Epithelial cell of proximal tubule (primary cell): Measurements from ENCODE around the gene DHX30. TPM values are rescaled to one million over a fixed set of nuclear protein-coding genes. Genes with fewer than 3 reads are reported as not detected.
"Not testable (repeated sequence)": the region's sequence is repeated elsewhere in the genome, so short reads cannot be mapped to it uniquely, and the experiment has no call there.

Experiments used
- DNase-seq: peaks from one replicate; pipeline ENCODE4 v3.0.0-alpha.2; 2011; ENCODE audit warnings: low read depth
- H3K4me3 ChIP-seq: 2 replicates; pipeline ENCODE4 v1.5.1; 2011; ENCODE audit warnings: low read depth, mild to moderate bottlenecking, low read length
- total RNA-seq: library from RNA; depleted of rRNA; stranded (reverse); fragments of >200 nt; gene quantifications from 2 replicates; pipeline ENCODE4 v1.2.3, GENCODE V29; 2015
- TF ChIP-seq, protein P1 (sequence below): conservative IDR thresholded peaks from 2 replicates; pipeline ENCODE4 v1.5.1; 2012; ENCODE audit warnings: low read depth, mild to moderate bottlenecking, low read length

DHX30 gene
- total RNA-seq, 1 donor from 2014 or later: 64.1 TPM

DNA sequence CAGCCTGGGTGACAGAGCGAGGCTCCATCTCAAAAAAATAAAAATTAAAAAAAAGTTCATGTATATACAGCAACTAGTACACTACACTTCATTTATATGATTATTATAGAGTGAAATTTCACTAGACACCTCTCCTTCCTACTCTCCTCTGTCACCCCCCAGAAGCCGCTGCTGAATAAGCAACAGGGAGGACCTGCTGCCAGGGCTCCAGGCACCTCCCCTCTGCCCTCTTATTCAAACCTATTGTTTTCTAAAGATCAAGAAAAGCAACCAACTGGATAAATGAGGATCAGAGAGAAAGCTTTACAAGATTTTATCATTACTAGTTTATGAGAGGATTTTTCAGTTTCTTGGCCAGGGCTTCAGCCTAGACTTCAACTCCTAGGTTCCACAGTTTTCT lies 71.5 kb downstream of the DHX30 start:
- TF ChIP-seq, protein P1, sequence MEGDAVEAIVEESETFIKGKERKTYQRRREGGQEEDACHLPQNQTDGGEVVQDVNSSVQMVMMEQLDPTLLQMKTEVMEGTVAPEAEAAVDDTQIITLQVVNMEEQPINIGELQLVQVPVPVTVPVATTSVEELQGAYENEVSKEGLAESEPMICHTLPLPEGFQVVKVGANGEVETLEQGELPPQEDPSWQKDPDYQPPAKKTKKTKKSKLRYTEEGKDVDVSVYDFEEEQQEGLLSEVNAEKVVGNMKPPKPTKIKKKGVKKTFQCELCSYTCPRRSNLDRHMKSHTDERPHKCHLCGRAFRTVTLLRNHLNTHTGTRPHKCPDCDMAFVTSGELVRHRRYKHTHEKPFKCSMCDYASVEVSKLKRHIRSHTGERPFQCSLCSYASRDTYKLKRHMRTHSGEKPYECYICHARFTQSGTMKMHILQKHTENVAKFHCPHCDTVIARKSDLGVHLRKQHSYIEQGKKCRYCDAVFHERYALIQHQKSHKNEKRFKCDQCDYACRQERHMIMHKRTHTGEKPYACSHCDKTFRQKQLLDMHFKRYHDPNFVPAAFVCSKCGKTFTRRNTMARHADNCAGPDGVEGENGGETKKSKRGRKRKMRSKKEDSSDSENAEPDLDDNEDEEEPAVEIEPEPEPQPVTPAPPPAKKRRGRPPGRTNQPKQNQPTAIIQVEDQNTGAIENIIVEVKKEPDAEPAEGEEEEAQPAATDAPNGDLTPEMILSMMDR: no peak
- DNase-seq: no peak
- no peak overlapping the region for H3K4me3 ChIP-seq

DNA sequence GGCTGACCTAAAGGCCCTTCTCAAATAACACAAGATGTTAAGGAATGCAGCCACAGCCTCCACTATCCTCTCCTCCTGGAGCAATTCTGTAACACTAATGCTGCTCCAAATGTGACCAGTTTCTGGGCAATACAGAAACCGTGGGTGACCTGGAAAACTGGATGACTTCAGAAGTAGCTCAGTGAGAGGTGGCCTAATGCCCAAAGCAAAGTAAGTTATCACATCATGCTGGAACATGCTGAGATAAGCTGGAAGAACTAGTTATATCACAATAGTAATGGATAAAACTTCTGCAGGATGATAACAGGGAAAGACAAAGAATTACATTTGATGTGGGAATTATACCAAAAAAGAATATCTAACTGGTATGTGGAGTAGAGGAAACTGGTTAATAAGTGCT lies 72.0 kb downstream of the DHX30 start:
- H3K4me3 ChIP-seq: no peak overlapping the region

DNA sequence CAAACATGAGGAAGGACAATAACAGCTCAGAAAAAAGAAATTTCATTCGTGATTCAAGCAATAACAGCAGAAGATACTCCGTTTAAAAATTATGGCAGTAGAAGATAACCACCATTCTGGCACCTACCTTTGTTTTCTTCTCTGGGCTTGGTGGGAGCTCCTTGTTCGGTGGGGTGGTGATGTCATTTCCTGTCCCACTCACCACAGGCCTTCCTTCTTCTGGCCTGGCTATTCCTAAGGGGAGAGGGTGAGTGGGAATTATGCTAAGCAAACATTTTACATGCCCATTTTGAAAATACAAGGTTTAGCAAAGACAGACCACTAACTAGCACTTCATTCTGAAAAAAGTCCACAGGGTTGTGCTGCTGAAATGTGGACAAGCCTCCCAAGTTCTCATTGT lies 74.4 kb downstream of the DHX30 start:
- TF ChIP-seq, protein P1: no peak
- DNase-seq: no peak

More for the DNA sequence above, 72.0 kb downstream of the DHX30 start:
- TF ChIP-seq, protein P1: no peak
- no peak for DNase-seq

DNA sequence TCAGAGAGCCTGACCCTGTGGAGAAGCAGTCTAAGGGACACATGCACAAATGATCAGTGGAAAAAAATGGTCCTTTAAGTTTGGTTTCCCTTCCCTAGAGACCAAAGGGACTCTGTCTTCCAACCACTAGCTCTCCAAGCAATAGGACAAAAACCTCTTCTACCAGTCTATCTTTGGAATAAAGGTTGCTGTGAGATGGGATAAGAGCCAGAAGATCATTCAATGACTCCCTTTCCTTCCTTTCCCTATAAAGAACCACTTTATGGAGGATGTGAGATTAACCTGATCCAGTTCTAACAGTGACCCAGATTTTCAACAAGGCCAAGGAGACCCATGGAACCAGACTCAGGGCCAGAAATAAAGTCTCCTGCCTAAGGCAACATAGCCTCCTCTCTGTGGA lies 74.8 kb downstream of the DHX30 start:
- DNase-seq: no peak
- TF ChIP-seq, protein P1: no peak
- no peak overlapping the region for H3K4me3 ChIP-seq

More for the DNA sequence above, 74.4 kb downstream of the DHX30 start:
- H3K4me3 ChIP-seq: no peak overlapping the region

DNA sequence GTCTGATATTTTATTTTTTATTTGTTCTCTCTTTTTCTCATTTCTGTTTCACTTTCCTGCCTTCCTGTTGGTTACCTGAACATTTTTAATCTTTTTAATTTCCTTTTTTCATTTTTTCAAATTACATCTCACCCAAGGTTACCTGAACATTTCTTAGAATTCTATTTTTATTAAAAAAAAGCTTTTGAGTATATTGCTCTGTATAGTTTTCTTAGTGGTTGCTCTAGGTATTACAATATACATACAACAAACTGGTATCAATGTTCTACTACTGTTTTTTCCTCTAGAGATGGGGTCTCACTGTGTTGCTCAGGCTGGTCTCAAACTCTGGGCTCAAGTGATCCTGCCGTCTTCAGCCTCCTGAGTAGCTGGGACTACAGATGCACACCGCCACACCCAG lies 79.4 kb downstream of the DHX30 start:
- no peak overlapping the region for H3K4me3 ChIP-seq
- TF ChIP-seq, protein P1: no peak
- DNase-seq: no peak

DNA sequence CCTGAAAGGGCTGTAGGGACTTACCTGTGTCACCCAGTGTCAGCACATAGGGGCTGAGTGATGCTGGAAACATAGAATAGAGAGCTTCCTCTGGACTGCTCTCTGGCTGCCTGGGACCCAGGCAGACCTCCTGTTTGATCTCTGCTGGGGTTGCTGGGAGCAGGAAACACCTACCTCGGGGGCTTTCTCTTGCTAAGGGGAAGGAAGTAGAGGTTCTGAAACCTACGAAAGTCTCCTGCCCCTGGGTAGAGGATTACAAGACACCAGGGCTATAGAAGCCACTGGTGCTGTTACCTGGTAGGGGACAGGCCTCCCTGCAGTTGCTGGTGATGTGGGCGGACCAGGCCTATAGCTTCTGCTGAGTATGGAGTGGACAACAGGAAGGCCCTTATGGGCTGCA lies 81.7 kb downstream of the DHX30 start:
- TF ChIP-seq, protein P1: no peak
- no peak overlapping the region for H3K4me3 ChIP-seq

DNA sequence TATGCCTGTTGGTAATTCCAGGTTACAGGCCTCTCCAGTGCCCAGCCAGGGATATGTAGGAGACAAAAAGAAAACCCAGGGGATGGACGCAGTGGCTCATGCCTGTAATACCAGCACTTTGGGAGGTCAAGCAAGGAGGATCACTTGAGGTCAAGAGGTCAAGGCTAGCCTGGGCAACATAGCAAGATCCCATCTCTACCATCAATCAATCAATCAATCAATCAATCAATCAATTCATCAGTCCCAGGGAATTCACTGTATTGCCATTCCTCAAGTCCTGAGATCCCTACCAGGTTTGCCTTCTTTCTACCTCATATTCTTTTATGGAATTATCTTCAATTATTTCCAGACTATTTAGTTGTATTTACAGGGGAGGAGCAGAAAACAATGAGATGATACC lies 82.2 kb downstream of the DHX30 start:
- DNase-seq: no peak
- no peak overlapping the region for H3K4me3 ChIP-seq
- TF ChIP-seq, protein P1: no peak

More for the DNA sequence above, 81.7 kb downstream of the DHX30 start:
- no peak for DNase-seq

DNA sequence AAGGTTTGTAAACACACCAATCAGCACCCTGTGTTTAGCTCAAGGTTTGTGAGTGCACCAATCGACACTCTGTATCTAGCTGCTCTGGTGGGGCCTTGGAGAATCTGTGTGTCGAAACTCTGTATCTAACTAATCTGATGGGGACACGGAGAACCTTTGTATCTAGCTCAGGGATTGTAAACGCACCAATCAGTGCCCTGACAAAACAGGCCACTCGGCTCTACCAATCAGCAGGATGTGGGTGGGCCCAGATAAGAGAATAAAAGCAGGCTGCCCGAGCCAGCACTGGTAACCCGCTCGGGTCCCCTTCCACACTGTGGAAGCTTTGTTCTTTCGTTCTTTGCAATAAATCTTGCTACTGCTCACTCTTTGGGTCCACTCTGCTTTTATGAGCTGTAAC lies 85.1 kb downstream of the DHX30 start:
- not testable (repeated sequence) for H3K4me3 ChIP-seq, DNase-seq
